HUES6 (cell line): ENCODE measurements around the gene NRIP1.
"Not testable (repeated sequence)": the region's sequence is repeated elsewhere in the genome, so short reads cannot be mapped to it uniquely, and the experiment has no call there.

ENCODE experiments used
- H3K27ac ChIP-seq: 2 replicates; pipeline ENCODE4 v1.7.0; 2013; ENCODE audit warnings: low read depth, mild to moderate bottlenecking, low read length, inconsistent platforms
- H3K27me3 ChIP-seq: 2 replicates; pipeline ENCODE4 v1.6.1; 2013; ENCODE audit warnings: low read length; ENCODE audit not compliant: control insufficient read depth, insufficient read depth
- H3K36me3 ChIP-seq: 2 replicates; pipeline ENCODE4 v1.6.1; 2013; ENCODE audit warnings: low read length; ENCODE audit not compliant: control insufficient read depth, insufficient read depth
- H3K4me1 ChIP-seq: 2 replicates; pipeline ENCODE4 v1.6.1; 2013; ENCODE audit warnings: low read length; ENCODE audit not compliant: control insufficient read depth, insufficient read depth
- H3K4me3 ChIP-seq: 2 replicates; pipeline ENCODE4 v1.5.1; 2013; ENCODE audit warnings: low read depth, low read length
- H3K9ac ChIP-seq: one replicate; pipeline ENCODE4 v1.6.1; 2013; ENCODE audit warnings: mild to moderate bottlenecking, low read length
- H3K9me3 ChIP-seq: 2 replicates; pipeline ENCODE4 v1.6.1; 2013; ENCODE audit warnings: low read depth, low read length; ENCODE audit not compliant: control insufficient read depth, insufficient read depth

The NRIP1 gene

GRCh38 chr21:14952916-14953315 lies 111.9 kb downstream of the NRIP1 start:
- Histone ChIP-seq H3K9ac (no peak overlapping the region), H3K36me3 (no peaks in the 10 kb centered on the region), H3K27ac (no peak overlapping the region), H3K9me3 (peaks cover 8% of the 10 kb centered on the region), H3K27me3 (no peaks in the 10 kb centered on the region), H3K4me1 (peaks cover 1% of the 10 kb centered on the region; the same call in 1 of the 2 replicates), H3K4me3 (no peak overlapping the region)

GRCh38 chr21:14949603-14950002 lies 115.2 kb downstream of the NRIP1 start:
- Histone ChIP-seq H3K9me3 (peaks cover 9% of the 10 kb centered on the region), H3K27ac (no peak overlapping the region), H3K36me3 (no peaks in the 10 kb centered on the region), H3K4me3 (no peak overlapping the region), H3K9ac (no peak overlapping the region), H3K27me3 (no peaks in the 10 kb centered on the region), H3K4me1 (peaks cover 6% of the 10 kb centered on the region; the same call in 1 of the 2 replicates)

GRCh38 chr21:14947613-14948160 lies 117.1 kb downstream of the NRIP1 start:
- Histone ChIP-seq H3K4me3 (no peak overlapping the region), H3K9me3 (peaks cover 9% of the 10 kb centered on the region), H3K9ac (no peak overlapping the region), H3K36me3 (no peaks in the 10 kb centered on the region), H3K27me3 (no peaks in the 10 kb centered on the region), H3K4me1 (peaks cover 13% of the 10 kb centered on the region; the same call in 1 of the 2 replicates), H3K27ac (no peak overlapping the region)

- Histone ChIP-seq H3K9me3 (peaks cover 16% of the 10 kb centered on the region), H3K36me3 (no peaks in the 10 kb centered on the region), H3K4me1 (peaks cover 13% of the 10 kb centered on the region; the same call in 1 of the 2 replicates), H3K9ac (no peak overlapping the region), H3K27ac (no peak overlapping the region), H3K4me3 (no peak overlapping the region), H3K27me3 (no peaks in the 10 kb centered on the region)
Observed at GRCh38 chr21:14945176-14945575, 119.6 kb downstream of the NRIP1 start.

- peaks cover 23% of the 10 kb centered on the region for H3K9me3 ChIP-seq
- H3K4me3 ChIP-seq = no peak overlapping the region
- H3K27ac ChIP-seq = no peak overlapping the region
- no peak overlapping the region for H3K9ac ChIP-seq
- no peaks in the 10 kb centered on the region for H3K36me3 ChIP-seq
- H3K27me3 ChIP-seq = no peaks in the 10 kb centered on the region
- H3K4me1 ChIP-seq = peaks cover 13% of the 10 kb centered on the region; the same call in 1 of the 2 replicates
Observed at GRCh38 chr21:14943616-14944015, 121.2 kb downstream of the NRIP1 start.

GRCh38 chr21:14942801-14943490 lies 121.9 kb downstream of the NRIP1 start:
- no peak overlapping the region for H3K27ac ChIP-seq
- no peak overlapping the region for H3K9ac ChIP-seq
- no peaks in the 10 kb centered on the region for H3K36me3 ChIP-seq
- H3K27me3 ChIP-seq = no peaks in the 10 kb centered on the region
- H3K4me3 ChIP-seq = no peak overlapping the region
- peaks cover 19% of the 10 kb centered on the region for H3K9me3 ChIP-seq
- H3K4me1 ChIP-seq = peaks cover 12% of the 10 kb centered on the region; the same call in 1 of the 2 replicates

GRCh38 chr21:14927324-14927723 lies 137.5 kb downstream of the NRIP1 start:
- H3K9ac ChIP-seq, H3K4me3 ChIP-seq, H3K27me3 ChIP-seq, H3K36me3 ChIP-seq, H3K27ac ChIP-seq, H3K9me3 ChIP-seq, H3K4me1 ChIP-seq: not testable (repeated sequence)

GRCh38 chr21:14926186-14926585 lies 138.6 kb downstream of the NRIP1 start:
- no peaks in the 10 kb centered on the region for H3K4me1 ChIP-seq
- H3K36me3 ChIP-seq = no peaks in the 10 kb centered on the region
- H3K27me3 ChIP-seq = no peaks in the 10 kb centered on the region
- H3K27ac ChIP-seq = no peak overlapping the region
- H3K4me3 ChIP-seq = no peak overlapping the region
- no peaks in the 10 kb centered on the region for H3K9me3 ChIP-seq
- H3K9ac ChIP-seq = no peak overlapping the region

- Histone ChIP-seq H3K27me3 (no peaks in the 10 kb centered on the region), H3K9me3 (no peaks in the 10 kb centered on the region), H3K27ac (no peak overlapping the region), H3K36me3 (no peaks in the 10 kb centered on the region), H3K4me3 (no peak overlapping the region), H3K4me1 (0 out of 2 replicates have a peak, but pooled peaks cover 1% of the 10 kb centered on the region), H3K9ac (no peak overlapping the region)
Observed at GRCh38 chr21:14923468-14923867, 141.3 kb downstream of the NRIP1 start.

- Histone ChIP-seq H3K27me3 (no peaks in the 10 kb centered on the region), H3K27ac (no peak overlapping the region), H3K9ac (no peak overlapping the region), H3K36me3 (no peaks in the 10 kb centered on the region), H3K9me3 (no peaks in the 10 kb centered on the region), H3K4me3 (no peak overlapping the region), H3K4me1 (0 out of 2 replicates have a peak, but pooled peaks cover 3% of the 10 kb centered on the region)
Observed at GRCh38 chr21:14922980-14923379, 141.8 kb downstream of the NRIP1 start.

GRCh38 chr21:14918527-14918926 lies 146.3 kb downstream of the NRIP1 start:
- H3K4me3 ChIP-seq = no peak overlapping the region
- no peaks in the 10 kb centered on the region for H3K36me3 ChIP-seq
- H3K27me3 ChIP-seq = no peaks in the 10 kb centered on the region
- H3K4me1 ChIP-seq = peaks cover 32% of the 10 kb centered on the region
- no peak overlapping the region for H3K9ac ChIP-seq
- H3K9me3 ChIP-seq = no peaks in the 10 kb centered on the region
- H3K27ac ChIP-seq = no peak overlapping the region
